ENCODE results near the gene THSD4. TPM values are rescaled to one million over a fixed set of nuclear protein-coding genes. Genes with fewer than 3 reads are reported as not detected.

THSD4 gene
- total RNA-seq, 1 experiment from 2014 or later, result 24.2 TPM

DNA sequence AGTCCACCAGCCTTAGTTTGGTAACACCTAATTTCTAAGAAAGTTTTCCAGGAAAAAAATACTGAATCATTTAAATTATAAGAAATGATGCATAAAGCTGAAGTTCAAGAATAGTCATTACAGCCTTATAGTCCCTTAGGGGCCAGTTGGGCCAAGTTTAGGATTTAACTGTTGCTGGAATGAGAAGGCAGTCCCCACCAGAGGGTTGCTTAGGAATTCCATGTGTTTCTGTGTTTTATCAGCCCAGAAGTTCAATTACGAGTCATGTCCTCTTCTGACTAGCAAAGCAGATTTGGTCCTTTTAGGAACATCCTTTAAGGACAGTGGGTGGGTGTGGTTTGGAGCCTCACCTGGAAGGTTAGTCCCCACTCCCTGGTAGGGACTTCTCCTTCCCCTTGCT, 638.1 kb downstream of the THSD4 start:
- peaks cover 55% of the 10 kb centered on the region for H3K4me1 Mint-ChIP-seq (ENCODE audit: low read depth, unreplicated experiment)
- intact Hi-C loops (cut with micrococcal nuclease; ENCODE audit: unreplicated experiment), result loop anchor here (2.0 kb wide), 2 partner anchors 37 to 401 kb away; no protein-coding TSS in a partner anchor
- no TSS peak for BruUV-seq (replicated peaks)

DNA sequence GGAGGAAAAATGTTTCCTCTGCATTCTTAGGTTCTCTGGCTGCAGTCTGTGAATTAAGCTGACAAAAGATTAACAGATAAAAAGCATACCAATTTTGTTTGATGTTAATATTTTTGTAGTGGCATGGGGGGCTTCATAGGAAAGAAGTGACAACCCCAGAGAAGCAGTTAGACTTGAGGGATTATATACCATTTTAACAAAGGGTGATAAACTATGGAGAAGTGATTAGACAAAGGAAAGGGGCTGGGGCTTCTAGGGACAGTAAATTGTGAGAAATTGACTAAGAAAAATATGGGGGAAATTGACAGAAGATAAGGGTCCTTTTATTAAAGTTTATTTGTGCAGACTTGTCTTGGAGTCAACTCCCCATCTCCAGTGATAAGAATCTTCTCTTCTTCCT, 639.4 kb downstream of the THSD4 start:
- TF ChIP-seq, protein P1, sequence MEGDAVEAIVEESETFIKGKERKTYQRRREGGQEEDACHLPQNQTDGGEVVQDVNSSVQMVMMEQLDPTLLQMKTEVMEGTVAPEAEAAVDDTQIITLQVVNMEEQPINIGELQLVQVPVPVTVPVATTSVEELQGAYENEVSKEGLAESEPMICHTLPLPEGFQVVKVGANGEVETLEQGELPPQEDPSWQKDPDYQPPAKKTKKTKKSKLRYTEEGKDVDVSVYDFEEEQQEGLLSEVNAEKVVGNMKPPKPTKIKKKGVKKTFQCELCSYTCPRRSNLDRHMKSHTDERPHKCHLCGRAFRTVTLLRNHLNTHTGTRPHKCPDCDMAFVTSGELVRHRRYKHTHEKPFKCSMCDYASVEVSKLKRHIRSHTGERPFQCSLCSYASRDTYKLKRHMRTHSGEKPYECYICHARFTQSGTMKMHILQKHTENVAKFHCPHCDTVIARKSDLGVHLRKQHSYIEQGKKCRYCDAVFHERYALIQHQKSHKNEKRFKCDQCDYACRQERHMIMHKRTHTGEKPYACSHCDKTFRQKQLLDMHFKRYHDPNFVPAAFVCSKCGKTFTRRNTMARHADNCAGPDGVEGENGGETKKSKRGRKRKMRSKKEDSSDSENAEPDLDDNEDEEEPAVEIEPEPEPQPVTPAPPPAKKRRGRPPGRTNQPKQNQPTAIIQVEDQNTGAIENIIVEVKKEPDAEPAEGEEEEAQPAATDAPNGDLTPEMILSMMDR (IDR thresholded peaks at IDR 0.05; ENCODE audit: unreplicated experiment), result no peak
- Mint-ChIP-seq H3K4me3 (ENCODE audit: low read depth, unreplicated experiment) (no peak overlapping the region), H3K9me3 (ENCODE audit: low read depth, unreplicated experiment) (no peaks in the 10 kb centered on the region), H3K4me1 (ENCODE audit: low read depth, unreplicated experiment) (peaks cover 44% of the 10 kb centered on the region), H3K27ac (ENCODE audit: unreplicated experiment) (no peak overlapping the region), H3K27me3 (ENCODE audit: unreplicated experiment) (no peaks in the 10 kb centered on the region), H3K36me3 (ENCODE audit: insufficient read depth, unreplicated experiment) (peaks cover 6% of the 10 kb centered on the region)
- DNase-seq, result no peak
- intact Hi-C loops (cut with micrococcal nuclease; ENCODE audit: unreplicated experiment), result no loop called here
- BruUV-seq (replicated peaks), result no TSS peak
- CTCF ChIA-PET, result interaction anchor here (0.5 to 2.5 kb wide), 3 partner anchors 10 to 1881 kb away, joined by 3 to 25 read pairs (median 6); no protein-coding TSS in a partner anchor

More for the DNA sequence above, 638.1 kb downstream of the THSD4 start:
- Mint-ChIP-seq H3K27ac (ENCODE audit: unreplicated experiment) (peak overlapping the region; percentile 78), H3K27me3 (ENCODE audit: unreplicated experiment) (no peaks in the 10 kb centered on the region), H3K4me3 (ENCODE audit: low read depth, unreplicated experiment) (no peak overlapping the region), H3K36me3 (ENCODE audit: insufficient read depth, unreplicated experiment) (peaks cover 6% of the 10 kb centered on the region), H3K9me3 (ENCODE audit: low read depth, unreplicated experiment) (no peaks in the 10 kb centered on the region)
- CTCF ChIA-PET, result interaction anchor here (0.9 to 3.6 kb wide), 15 partner anchors 9 to 742 kb away, joined by 3 to 45 read pairs (median 10); no protein-coding TSS in a partner anchor
- DNase-seq, result no peak
- TF ChIP-seq, protein P1 (IDR thresholded peaks at IDR 0.05; ENCODE audit: unreplicated experiment), result no peak

DNA sequence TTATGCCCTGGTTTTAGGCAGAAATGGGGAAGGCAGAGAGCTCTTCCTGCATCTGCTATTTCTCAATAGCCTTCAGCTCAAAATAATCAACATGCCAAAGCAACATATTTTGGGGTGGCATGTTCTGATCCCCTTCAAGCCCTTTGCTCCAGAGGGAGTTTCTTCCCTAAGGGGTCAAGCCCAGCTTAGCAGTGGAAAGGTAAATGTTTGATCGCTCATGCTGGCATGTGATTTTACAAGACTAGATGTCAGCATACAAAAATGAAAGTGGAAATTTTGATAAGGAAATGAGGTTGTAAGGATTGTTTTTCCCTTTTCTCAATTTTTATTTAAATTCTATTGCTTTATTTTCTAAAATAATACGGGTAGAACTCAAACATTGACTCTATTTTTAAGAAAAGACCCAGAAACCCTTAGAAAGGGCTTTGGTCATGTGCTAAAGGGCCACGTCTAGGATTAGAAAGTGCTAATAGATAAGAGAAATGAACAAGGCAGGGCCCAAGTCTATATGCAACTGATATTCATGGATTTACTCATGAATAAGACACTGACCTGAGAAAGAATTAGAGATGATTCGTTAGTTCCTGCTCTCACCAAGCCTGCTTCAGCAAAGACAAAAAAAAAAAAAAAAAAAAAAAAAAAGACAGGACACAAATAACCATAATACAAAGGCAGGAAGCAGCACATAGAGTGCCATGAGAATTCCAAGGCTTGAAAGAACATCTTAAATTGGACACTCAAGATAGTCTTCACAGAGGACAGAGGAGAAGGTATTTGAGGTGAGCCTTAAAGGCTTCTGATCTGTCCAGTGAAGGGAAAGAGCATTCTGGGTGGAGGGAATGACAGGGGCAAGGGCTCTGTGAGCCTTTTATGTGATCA, 640.1 kb downstream of the THSD4 start:
- intact Hi-C loops (cut with micrococcal nuclease; ENCODE audit: unreplicated experiment), result no loop called here
- H3K27ac Mint-ChIP-seq (ENCODE audit: unreplicated experiment), result no peak overlapping the region
- CTCF ChIA-PET, result interaction anchor here (0.5 kb wide), 1 partner anchor 31 kb away, joined by 3 read pairs; no protein-coding TSS in a partner anchor

DNA sequence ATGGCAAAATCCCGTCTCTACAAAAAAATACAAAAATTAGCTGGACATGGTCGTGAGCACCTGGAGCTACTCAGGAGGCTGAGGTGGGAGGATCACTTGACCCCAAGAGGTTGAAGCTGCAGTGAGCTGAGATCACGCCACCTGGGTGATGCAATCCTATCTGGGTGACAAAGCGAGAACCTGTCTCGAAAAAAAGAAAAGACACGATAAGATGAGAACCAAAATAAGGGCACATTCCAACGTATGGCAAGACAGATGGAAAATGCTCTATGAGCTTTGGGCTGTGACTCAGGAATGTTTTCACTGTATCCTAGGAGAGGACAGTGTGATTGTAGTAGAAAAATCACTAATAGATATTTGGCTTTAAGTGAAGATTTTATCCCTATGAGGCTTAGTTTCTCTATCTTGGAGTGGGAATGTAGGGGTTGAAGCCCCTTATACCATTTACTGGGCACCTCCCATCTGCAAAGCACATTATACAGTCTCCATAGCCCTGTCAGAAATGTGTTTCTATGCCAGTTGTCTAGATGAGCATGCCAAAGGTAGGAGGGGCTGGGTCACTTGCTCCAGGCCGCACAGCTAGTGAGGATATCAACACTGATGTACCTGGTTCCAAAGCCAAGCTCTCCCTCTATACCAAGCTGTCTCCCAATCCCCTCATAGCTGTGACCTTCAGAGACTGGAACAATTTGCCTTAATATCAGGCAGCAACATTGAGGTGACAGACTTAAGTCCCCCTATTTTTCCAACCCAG, 641.5 kb downstream of the THSD4 start:
- H3K4me3 Mint-ChIP-seq (ENCODE audit: low read depth, unreplicated experiment), result no peak overlapping the region
- no peaks in the 10 kb centered on the region for H3K27me3 Mint-ChIP-seq (ENCODE audit: unreplicated experiment)
- no TSS peak for BruUV-seq (replicated peaks)
- H3K27ac Mint-ChIP-seq (ENCODE audit: unreplicated experiment), result no peak overlapping the region
- peaks cover 10% of the 10 kb centered on the region for H3K36me3 Mint-ChIP-seq (ENCODE audit: insufficient read depth, unreplicated experiment)
- TF ChIP-seq, protein P1 (IDR thresholded peaks at IDR 0.05; ENCODE audit: unreplicated experiment), result no peak
- DNase-seq, result no peak
- CTCF ChIA-PET, result interaction anchor here (0.5 to 0.9 kb wide), 3 partner anchors 18 to 94 kb away, joined by 3 to 8 read pairs (median 5); no protein-coding TSS in a partner anchor
- intact Hi-C loops (cut with micrococcal nuclease; ENCODE audit: unreplicated experiment), result no loop called here
- H3K9me3 Mint-ChIP-seq (ENCODE audit: low read depth, unreplicated experiment), result peaks cover 9% of the 10 kb centered on the region
- H3K4me1 Mint-ChIP-seq (ENCODE audit: low read depth, unreplicated experiment), result peaks cover 45% of the 10 kb centered on the region

More for the DNA sequence above, 640.1 kb downstream of the THSD4 start:
- peaks cover 1% of the 10 kb centered on the region for H3K9me3 Mint-ChIP-seq (ENCODE audit: low read depth, unreplicated experiment)
- no TSS peak for BruUV-seq (replicated peaks)
- DNase-seq, result no peak
- TF ChIP-seq, protein P1 (IDR thresholded peaks at IDR 0.05; ENCODE audit: unreplicated experiment), result no peak
- peaks cover 41% of the 10 kb centered on the region for H3K4me1 Mint-ChIP-seq (ENCODE audit: low read depth, unreplicated experiment)
- H3K4me3 Mint-ChIP-seq (ENCODE audit: low read depth, unreplicated experiment), result no peak overlapping the region
- peaks cover 5% of the 10 kb centered on the region for H3K36me3 Mint-ChIP-seq (ENCODE audit: insufficient read depth, unreplicated experiment)
- H3K27me3 Mint-ChIP-seq (ENCODE audit: unreplicated experiment), result no peaks in the 10 kb centered on the region
